ENCODE data around the gene ASCC1.

ASCC1 gene

DNA sequence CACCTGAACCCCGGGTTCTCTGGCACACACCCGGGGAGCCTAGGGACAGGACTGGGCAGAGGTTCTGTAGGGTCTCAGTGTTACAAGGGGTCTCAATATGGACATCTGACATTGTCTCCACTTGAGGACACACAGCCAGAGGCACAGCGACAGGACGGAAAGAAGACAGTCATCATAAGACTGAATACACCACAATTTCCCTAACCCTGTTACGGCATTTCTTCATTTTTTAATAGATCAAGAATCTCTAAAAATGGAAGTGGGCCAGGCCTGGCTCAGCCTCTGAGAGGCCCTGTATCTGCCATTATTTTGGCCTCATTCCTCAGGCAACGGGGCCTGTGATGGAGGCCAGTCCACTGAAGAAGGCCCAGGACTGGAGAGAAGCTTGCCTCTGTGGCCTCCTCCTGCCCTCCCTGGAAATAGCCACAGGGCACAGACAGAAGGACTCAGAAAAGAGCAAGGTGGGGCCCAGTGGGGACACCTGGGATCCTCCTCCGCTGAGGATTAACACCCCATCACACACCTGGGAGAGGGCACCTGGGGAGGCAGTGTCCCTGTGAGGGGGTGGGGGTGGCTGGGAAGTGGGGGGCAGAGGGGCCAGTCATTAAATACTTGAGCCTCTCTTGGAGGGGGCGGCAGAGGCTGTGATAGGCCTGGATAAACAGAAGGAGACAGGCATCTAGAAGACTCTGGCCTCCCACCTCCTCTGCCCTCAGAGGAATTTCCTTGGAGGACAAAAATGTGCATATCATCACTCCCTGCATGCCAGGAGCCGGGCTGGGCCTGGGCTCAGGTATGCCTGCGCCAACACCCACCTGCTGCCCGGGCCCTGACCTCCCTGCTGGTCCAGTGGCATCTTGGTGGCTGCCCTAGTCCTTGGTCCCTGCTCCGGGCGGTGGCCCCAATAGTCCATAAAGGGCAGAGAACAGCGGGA, 135.8 kb downstream of the ASCC1 start:
- no peak for DNase-seq

DNA sequence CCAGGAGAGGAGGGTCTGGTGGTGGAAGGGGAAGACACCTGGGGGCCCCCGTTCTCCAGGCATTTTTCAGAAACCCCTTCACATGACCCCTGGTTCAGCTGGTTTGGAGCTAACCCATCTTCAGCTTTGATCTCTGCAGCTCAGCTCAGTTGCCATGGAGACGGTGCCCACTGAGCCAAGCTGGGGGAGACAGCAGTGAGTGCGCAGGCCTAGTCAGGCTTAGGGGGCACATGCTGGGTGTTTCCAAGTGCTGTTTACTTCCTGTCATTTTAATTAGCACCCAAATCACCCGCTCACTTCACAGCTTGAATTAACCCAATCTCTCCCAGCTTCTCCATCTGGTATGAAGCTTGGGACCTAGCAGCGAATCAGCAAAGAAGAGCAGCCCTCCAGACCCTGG, 136.7 kb downstream of the ASCC1 start:
- no peak for DNase-seq

DNA sequence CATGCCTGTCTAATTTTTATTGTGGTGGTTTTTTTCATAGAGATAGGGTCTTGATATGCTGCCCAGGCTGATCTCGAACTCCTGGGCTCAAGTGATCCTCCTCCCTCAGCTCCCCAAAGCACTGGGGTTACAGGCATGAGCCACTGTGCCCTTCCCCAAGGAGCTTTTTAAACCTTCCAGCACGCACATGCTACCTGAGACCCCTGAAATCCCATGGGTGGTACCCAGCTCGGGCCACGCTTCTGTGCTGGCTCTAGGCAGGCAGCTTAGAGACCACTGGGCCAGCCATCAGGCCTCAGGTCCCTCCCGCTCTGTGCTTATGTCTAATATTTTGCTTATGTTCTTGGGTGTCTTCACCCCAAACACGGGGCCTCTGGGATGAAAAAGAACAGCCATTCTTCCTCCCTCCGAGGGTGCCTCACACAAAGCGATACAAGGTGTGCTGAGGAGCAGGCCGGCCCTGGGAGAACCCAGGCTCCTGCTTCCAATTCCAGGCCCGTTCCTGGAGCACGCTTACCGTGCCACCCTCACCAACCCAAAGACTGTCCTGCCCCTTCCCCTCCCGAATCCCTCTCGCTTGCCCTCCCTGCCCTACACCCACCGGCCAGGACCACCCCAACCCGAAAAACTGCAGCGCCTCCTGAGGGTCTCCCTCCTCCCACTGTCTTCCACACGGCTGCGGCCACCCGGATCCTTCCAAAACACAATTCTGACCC, 138.6 kb downstream of the ASCC1 start:
- DNase-seq, result no peak

DNA sequence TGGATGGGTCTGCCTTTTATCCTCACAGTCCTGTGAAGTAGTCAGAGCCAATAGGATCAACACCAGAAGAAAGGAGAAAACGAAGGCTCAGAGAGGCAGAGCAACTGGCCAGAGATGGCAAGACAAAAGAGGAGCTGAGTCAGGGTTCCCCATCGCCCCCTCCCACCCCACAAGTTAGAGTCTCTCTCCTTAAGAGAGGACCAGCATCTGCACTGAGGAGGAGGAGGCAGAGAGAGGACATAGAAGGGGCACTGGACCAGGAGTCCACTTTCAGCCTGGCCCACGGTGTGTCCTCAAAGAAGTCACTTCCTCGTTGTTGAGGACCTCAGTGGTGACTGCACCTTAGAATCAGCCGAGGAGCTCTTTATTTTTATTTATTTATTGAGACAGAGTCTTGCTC, 139.3 kb downstream of the ASCC1 start:
- DNase-seq, result no peak

DNA sequence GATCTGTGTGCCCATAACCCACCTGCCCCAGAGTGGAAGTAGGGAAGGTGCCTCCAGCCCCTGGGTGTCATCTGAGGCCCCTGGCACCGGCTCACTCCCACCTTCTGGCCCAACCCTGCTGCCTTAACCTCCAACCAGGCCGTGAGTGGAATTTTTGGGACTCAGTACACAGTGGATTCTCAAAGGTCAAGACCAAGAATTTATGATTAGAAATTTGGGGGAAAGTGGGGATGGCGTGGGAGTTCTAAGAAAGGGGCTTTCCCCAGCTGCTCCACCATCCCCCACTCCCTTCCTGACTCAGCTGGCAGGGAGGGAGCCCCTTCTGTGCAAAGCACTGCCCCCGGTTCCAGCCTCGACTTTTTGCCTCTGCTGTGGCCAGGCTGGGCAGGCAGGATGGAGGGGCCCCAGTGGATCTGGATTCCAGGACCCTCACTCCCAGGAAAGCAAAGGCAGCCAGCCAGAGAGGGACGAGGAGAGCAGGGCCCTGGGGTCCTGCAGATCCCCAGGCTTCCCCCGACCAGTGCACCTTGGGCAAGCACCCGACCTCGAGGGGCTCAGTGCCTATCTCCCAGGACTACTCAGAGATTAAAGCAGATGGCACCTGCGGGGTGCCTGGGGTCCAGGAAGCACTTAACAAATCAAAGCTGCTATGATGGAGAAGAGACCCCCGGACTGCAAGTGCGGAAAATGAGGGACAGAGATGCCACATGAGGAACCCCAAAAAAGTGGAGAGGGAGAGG, 140.5 kb downstream of the ASCC1 start:
- no peak for DNase-seq

DNA sequence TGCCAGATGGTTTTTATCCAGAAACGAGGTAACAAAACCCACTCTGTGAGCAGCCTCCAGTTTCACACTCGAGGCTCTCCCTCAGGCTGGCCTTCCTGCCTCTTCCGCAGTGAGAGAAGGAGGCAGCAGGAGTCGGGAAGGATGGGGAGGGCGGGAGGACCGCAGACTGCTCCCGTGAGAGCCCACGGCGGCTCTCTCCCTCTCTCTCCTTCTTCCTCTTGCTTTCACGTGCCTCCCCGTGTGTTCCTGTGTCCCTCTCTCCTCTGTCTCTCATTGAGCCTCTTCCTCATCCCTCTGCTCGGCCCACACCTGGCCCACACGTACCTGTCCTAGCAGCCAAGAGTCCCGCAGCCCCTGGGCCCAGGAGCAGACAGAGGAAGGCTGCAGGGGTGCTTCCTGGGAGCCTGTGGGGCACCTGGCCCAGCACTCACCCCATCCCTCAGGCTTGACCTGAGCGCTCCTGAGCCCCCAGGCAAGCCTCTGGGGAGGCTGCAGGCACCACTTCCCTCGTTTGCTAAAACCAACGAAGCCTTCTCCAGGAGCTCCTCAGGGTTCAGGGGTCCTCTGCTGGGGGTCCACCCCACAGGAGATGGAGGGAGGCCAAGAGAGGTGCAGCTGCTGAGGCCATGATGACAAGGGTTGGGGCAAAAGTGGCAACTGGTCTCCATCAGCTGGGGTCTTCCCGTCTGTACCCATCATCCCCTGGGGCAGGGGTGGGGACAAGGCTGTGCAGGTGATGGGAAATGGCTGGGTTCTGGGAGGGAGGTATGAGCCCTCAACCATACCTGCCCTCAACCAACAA, 141.3 kb downstream of the ASCC1 start:
- DNase-seq, result no peak

DNA sequence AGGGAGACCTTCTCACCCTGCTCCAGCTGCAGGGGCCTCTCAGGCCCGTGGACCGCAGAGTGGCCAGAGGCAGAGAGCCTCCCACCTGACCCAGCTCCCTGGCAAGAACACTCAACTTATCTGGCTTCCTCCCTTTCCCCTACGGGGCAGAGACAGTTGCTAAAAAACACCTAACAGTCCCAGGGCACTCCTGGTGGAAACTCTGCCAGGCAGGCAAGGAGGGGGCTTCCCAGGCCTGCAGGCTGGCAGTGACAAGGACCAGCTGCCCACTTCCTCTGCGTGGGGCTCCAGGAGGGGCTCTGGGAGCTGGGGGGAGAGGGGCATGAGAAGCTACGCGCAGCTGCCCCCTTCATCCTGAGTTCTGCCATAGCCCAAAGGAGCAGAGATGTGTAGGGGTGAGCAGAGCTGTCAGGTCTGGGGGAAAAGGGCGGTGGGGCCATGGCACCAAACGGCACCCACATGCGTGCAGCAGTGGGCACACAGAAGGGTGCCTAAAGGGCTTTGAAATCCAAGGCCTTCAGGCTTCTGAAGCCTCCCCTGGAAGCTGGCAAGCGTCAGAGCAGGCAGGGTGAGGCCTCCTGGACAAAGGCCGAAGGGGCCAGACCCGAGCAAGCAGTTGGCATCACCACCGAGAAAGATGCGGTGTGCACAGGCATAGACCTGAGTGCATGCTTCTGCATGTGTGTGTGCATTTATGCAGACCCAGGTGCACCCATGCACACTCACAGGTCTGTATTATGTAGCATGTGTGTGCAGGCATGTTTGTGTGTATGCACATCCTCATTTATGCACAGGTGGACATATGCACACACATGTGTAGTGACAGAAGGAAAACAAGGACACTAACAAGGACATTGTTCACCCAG, 142.1 kb downstream of the ASCC1 start:
- no peak for DNase-seq

DNA sequence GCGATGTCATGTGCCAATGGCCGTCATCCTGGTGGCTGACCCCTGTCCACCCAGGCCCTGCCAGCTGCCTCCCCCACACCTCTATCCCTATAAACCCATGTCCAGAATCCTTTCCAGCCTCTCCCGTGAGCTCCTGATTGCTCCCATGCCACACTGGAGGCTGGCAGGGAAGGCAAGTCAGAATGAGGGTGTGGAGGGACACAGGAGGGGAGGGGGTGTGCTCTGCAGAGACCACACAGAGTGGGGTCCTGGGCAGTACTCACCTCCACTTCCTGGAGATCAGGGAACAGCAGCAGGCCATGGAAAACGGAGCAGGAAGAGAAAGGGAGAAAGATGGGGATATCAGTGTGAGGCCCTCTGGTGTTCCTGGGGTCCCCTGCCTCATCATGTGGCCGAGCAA, 143.4 kb downstream of the ASCC1 start:
- DNase-seq, result no peak

DNA sequence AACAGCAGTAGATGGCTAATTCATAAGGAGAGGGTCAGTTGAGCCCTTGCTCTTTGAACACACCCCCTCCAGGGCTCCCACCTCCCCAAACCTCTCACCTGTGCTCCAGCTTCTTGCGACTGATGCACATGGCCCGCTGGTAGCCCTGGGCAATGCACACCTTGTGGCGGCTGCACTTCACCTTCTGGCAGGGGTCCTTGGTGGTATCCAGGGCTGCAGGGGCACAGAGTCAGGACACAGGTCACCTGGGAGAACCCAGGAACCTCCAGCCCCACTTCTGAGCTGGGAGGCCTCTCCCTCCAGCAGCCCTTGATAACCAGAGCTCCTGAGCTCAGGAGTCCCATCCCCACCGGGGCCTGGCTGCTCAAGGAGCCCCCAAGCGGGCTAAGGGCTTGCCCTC, 144.0 kb downstream of the ASCC1 start:
- DNase-seq, result no peak

DNA sequence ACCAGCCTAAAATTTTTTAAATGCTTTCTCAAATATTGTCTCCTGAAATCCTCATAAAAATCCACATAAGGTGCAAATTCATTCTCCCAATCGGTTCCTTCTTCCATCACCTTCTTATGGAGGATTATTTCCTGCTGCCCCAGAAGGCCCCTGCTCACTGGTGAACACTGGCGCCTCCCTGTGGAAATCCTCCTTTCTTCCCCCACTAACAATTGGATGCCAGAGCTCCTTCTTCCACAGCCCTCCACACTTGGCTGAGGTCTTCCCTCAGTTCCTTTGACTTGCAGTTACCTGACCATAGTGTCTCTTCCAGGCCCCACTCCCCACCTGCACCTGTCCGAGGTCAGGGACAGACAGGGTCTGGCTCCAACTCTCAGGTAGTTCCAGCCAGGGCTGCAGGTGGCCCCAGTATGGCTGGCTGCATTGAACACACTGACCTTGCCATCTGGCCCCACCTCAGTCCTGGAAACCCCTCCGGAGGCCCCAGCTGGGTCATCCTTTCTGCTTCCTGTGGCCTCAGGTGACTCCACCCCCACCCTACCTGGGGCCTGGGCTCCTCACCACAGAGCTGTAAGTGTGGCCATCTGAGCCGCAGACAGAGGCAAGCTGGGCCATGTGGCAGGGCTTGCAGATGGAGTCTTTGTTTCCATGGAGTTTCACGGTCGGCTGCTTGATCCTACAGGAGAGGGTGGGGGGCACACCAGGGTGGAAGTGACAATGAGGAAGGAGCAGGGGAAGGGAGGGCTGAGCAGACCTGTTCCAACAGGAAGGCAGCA, 146.1 kb downstream of the ASCC1 start:
- no peak for DNase-seq

DNA sequence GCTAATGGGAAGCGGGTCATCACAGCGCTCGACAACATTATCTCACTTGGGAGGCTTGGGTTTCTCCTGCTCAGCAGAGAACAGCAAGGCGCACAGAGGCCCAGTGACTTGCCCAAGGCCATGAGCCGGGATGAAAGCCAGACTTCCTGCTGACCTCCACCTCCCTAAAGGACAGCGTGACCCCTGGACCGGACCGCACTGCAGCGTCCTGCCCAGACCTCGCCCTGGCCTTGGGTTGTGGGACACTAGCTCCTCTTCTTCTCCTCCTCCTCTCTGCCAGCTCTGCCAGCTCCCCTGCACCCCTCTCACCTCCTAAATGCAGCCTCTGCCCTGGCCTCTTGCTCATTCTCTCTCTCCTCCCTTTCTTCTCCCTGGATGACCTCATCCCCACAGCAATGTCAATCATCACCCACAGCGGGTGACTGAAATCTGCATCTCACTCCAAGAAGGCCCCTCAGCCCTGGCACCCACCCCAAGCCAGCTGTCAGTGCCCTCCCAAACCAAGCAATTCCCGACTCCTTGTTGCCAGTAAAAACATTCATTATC, 147.1 kb downstream of the ASCC1 start:
- DNase-seq, result no peak

DNA sequence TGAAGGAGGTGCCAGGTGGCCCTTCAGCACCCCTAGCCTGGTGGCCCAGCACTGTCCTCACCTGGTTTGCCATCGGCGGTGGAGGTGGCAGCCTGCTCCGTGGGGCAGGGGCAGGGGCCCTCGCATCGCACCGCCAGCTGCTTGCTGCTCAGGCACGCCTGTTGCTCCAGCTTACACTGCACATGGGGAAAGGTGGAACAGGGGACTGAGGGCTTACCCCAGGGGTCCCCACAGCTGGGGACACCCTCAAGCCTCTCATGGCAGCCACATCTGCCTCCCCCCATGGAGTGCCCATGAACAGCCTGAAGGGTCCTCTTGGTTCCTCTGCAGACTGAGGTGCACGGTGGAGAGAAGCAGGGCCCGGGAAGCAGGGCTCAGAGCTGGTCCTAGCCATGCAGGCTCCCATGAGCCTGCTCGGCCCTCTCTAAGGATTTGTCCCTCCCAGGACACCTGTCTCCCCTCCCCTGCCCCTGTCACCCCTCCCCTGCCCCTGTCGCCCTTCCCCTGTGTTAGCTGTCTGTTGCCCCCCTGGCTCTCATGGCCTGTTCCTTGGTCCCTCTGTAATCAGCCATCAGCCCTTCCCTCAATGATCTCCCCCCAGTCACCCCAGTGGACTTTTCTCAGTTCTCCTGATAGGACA, 147.8 kb downstream of the ASCC1 start:
- no peak for DNase-seq

DNA sequence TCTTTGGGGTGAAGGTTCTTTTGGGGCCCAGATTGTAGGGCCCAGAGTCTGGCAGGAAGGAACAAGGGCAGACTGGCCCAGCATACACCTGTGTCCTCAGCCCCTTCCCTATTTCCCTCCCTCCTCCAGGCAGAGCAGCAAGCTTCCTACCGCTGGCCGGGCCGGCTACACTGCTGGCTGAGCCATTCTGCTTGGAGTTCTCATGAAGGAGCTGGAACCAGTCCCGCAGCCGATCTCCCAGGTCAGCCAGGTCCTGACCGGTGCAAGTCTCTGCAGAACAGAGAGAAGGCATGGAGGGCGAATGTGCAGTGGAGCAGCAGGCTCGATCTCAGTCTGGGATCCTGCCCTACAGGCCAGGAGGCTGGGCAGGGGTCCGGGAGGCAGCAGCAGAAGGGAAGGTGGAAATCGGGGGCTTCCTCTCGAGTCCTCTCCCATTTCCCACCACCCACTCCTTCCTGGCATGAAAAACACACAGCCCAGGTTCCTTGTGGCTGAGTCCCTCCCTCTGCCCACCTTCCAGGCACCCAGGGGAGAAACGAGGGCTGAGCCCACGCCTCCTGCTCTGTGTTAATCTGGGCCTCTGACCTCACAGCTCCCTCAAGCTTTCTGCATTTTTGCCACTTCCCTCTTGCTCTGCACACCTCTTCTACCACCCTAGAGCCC, 148.5 kb downstream of the ASCC1 start:
- DNase-seq, result no peak

DNA sequence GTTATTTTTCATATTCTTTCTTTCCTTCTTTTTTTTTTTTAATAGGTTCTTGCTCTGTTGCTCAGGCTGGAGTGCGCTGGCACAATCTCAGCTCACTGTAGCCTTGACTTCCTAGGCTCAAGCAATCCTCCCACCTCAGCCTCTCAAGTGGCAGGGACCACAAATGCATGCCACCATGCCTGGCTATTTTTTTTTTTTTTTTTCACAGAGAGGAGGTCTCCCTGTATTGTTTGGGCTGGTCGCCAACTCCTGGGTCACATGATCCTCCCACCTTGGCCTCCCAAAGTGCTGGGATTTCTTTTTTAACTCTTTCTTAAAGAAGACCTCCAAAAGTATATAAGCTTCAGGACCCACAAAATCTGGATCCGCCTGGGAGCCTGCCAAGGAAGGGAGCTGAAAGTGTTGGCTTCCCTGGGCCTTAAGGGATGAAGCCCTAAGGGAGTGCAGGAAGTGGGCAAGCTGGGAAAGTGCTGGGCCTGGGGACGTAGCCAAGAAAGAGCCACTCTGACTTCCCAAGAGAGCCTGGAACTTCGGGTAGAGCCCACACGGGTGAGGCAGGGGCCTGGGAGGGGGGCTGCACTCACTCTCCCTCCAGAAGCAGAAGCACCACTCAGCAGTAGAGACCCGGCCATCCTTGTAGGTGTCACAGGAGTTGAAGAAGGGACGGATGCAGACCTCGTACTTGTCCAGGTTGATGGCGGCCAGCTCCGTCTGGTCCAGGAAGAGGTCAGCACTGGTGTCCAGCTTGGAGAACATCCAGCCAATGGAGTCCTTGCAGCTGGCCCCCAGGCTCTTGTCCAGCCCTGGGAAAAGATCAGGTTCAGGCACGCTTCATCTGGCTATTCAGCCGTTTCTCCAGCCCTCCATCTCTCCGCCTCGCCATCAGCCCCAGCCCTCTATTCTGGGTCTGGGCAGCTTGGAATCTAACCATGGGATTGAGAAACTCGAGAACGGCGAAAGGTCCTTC, 149.5 kb downstream of the ASCC1 start:
- DNase-seq, result no peak

DNA sequence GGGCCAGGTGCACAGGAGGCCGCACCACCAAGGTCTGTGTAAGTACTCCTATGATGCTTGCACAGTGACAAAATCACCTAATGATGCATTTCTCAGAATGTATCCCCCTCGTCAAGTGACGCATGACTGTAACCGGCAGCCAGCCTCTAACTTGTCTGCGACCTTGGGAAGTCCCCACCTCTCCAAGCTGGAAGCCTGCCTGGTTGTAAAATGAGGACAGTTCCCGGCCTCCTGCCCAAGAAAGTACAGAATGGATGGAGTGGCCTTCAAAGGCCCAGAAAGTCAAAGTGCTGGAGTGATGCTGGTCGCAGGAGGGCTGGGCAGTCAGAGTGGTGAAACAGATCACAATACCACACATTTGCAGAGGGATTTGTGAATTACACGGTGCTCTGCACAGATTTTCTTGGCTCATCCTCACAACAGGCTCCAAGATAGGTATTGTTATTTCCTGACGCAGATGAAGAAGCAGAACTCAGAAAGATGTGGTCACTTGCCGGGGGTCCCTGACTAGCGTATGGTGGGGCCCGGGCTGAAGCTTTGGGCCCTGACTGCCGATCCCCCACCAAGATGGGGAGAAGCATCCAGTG, 150.5 kb downstream of the ASCC1 start:
- DNase-seq, result no peak

DNA sequence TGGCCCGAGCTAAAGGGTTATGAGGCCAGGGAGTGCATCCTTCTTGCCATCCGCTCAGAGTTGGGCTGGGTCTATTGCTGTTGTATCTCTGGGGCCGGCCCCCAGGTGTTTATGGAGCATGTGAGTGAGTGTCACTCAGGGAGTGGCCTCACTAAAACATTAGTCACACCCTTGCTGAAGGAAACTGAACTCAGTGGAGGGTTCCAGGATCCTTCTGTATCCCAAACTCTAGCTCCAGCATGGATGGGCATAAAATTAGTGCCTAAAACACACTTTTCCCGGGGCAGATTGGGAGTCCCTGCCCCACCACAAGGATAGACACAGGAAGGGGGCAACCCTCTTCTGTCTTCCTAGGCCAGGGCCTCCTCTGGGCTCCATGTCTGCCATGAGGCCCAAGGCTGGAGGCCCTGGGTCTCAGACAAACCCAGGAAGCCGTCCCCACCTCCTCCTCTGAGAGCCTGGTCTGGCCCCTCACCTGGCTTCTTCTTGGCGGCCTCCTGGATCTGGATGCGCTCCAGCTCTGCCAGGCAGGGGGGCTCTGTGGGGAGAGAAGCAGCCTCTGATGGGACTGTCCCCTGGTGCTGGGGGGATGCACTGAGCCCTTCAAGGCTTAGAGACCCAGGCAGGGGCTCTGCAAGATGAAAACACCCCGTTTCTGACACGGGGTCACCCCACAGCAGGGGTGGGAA, 152.2 kb downstream of the ASCC1 start:
- DNase-seq, result no peak

Data from NCI-H187 treated with DMSO at 0.1 percent for 48 hours (cell line).